H1 (cell line): ENCODE results near the gene RAP1A. TPM values are rescaled to one million over a fixed set of nuclear protein-coding genes. Genes with fewer than 3 reads are reported as not detected.

Experiments
- CTCF ChIA-PET: fragments of 300-600 bp; sonication (Branson Sonifier 250); formaldehyde crosslinking; loops from one replicate; lab custom pipeline; 2021; ENCODE audit not compliant: partially characterized antibody; lab: Charles Lee
- POLR2A ChIA-PET: fragments of 300-600 bp; sonication (Branson Sonifier 250); formaldehyde crosslinking; loops from one replicate; lab custom pipeline; 2021; ENCODE audit warnings: inconsistent platforms; ENCODE audit not compliant: partially characterized antibody; lab: Charles Lee
- DNase-seq, 2 experiments: peaks; one replicate each; pipeline versions ENCODE4 v3.0.0 to v3.0.0-alpha.2; 2010 to 2022; ENCODE audit warnings: low spot score in 2 of 2, low read depth in 1 of 2, mixed read lengths in 1 of 2
- FAIRE-seq: peaks from 2 replicates; lab custom pipeline; 2011; peaks lifted over from hg19 to GRCh38; lab: Jason Lieb, UNC
- H2AFZ ChIP-seq: 2 replicates; pipeline ENCODE4 v1.8.1; 2012; ENCODE audit warnings: low read length, inconsistent platforms
- H2AK5ac ChIP-seq: 2 replicates; pipeline ENCODE4 v1.6.1; 2013; ENCODE audit warnings: low read depth, low read length
- H2BK120ac ChIP-seq: replicated peaks from 2 replicates; pipeline ENCODE3; 2013; ENCODE audit warnings: low read depth, low read length, inconsistent platforms
- H2BK12ac ChIP-seq: 2 replicates; pipeline ENCODE4 v1.6.1; 2013; ENCODE audit warnings: low read depth, low read length
- H2BK15ac ChIP-seq: 2 replicates; pipeline ENCODE4 v1.6.1; 2013; ENCODE audit warnings: low read length
- H2BK20ac ChIP-seq: 2 replicates; pipeline ENCODE4 v1.6.1; 2013; ENCODE audit warnings: low read length
- H2BK5ac ChIP-seq: 2 replicates; pipeline ENCODE4 v1.6.1; 2013; ENCODE audit warnings: low read depth, low read length
- H3K14ac ChIP-seq: 2 replicates; pipeline ENCODE4 v1.6.1; 2013; ENCODE audit warnings: inconsistent platforms; ENCODE audit not compliant: insufficient read length
- H3K18ac ChIP-seq: 2 replicates; pipeline ENCODE4 v1.6.1; 2013; ENCODE audit warnings: low read length; ENCODE audit errors: extremely low read depth
- H3K23ac ChIP-seq: 2 replicates; pipeline ENCODE4 v1.6.1; 2013; ENCODE audit warnings: inconsistent platforms; ENCODE audit not compliant: insufficient read length
- H3K23me2 ChIP-seq: 2 replicates; pipeline ENCODE4 v1.6.1; 2013; ENCODE audit warnings: low read depth, low read length
- H3K27ac ChIP-seq: 2 replicates; pipeline ENCODE4 v1.6.1; 2011; ENCODE audit warnings: low read depth, low read length, inconsistent platforms
- H3K27me3 ChIP-seq, 4 experiments: replicated peaks in 1 of 4; 1 replicate in 1 of 4; 2 replicates in 3 of 4; pipeline versions ENCODE4 v1.6.1 to v1.8.1; 2011 to 2013; ENCODE audit warnings: low read length in 3 of 4, mild to moderate bottlenecking in 3 of 4, inconsistent platforms in 2 of 4, mixed read lengths in 2 of 4, moderate library complexity in 1 of 4; ENCODE audit not compliant: control insufficient read depth in 3 of 4, insufficient read depth in 3 of 4; ENCODE audit errors: extremely low read depth in 1 of 4
- H3K36me3 ChIP-seq, 4 experiments: 2 replicates each; pipeline versions ENCODE4 v1.6.1 to v1.8.1; 2011 to 2013; ENCODE audit warnings: mild to moderate bottlenecking in 4 of 4, low read length in 3 of 4, moderate library complexity in 2 of 4, control low read depth in 1 of 4, inconsistent platforms in 1 of 4; ENCODE audit not compliant: insufficient read depth in 4 of 4, control insufficient read depth in 2 of 4
- H3K4ac ChIP-seq: replicated peaks from 2 replicates; pipeline ENCODE3; 2013; ENCODE audit warnings: low read length, low read depth, mixed read lengths, inconsistent platforms; ENCODE audit not compliant: insufficient read length
- H3K4me1 ChIP-seq, 4 experiments: replicated peaks in 1 of 4; 1 replicate in 1 of 4; 2 replicates in 3 of 4; pipeline versions ENCODE4 v1.6.1 to v1.8.1; 2011 to 2013; ENCODE audit warnings: low read length in 3 of 4, inconsistent platforms in 2 of 4, mixed read lengths in 1 of 4; ENCODE audit not compliant: insufficient read depth in 4 of 4, control insufficient read depth in 3 of 4
- H3K4me2 ChIP-seq, 2 experiments: 2 replicates each; pipeline versions ENCODE4 v1.6.1 to v1.8.1; 2011 to 2013; ENCODE audit warnings: low read depth in 2 of 2, low read length in 2 of 2, control low read depth in 1 of 2, inconsistent platforms in 1 of 2, mild to moderate bottlenecking in 1 of 2; ENCODE audit not compliant: insufficient read depth in 1 of 2
- H3K4me3 ChIP-seq, 4 experiments: fragments of 200-600, 300-600 bp in 1 of 4; sonication (generic), shearing (Covaris generic), sonication (Bioruptor Twin) in 1 of 4; 2 replicates each; pipeline versions ENCODE4 v1.5.1 to v1.8.1; 2011 to 2016; ENCODE audit warnings: low read length in 4 of 4, low read depth in 3 of 4, control low read depth in 2 of 4, inconsistent platforms in 2 of 4, mild to moderate bottlenecking in 2 of 4, mixed read lengths in 1 of 4, moderate library complexity in 1 of 4; ENCODE audit not compliant: insufficient read depth in 2 of 4; ENCODE audit errors: extremely low read depth in 1 of 4
- H3K56ac ChIP-seq: replicated peaks from 2 replicates; pipeline ENCODE3; 2013; ENCODE audit warnings: low read depth, mild to moderate bottlenecking, mixed read lengths, low read length, inconsistent platforms; ENCODE audit not compliant: insufficient read length
- H3K79me1 ChIP-seq: 2 replicates; pipeline ENCODE4 v1.6.1; 2013; ENCODE audit warnings: low read depth, low read length, control low read depth
- H3K79me2 ChIP-seq, 2 experiments: 2 replicates each; pipeline versions ENCODE4 v1.6.1 to v1.8.1; 2012 to 2013; ENCODE audit warnings: low read length in 2 of 2, mild to moderate bottlenecking in 2 of 2, inconsistent platforms in 1 of 2; ENCODE audit not compliant: insufficient read depth in 2 of 2, control insufficient read depth in 1 of 2
- H3K9ac ChIP-seq, 4 experiments: replicated peaks in 1 of 4; 1 replicate in 1 of 4; 2 replicates in 3 of 4; pipeline versions ENCODE4 v1.6.1 to v1.8.1; 2011 to 2013; ENCODE audit warnings: low read depth in 3 of 4, low read length in 3 of 4, control low read depth in 2 of 4, mild to moderate bottlenecking in 2 of 4, moderate library complexity in 2 of 4, inconsistent platforms in 1 of 4; ENCODE audit errors: extremely low read depth in 1 of 4
- H3K9me3 ChIP-seq, 2 experiments: 2 replicates each; pipeline versions ENCODE4 v1.6.1 to v1.8.1; 2012 to 2013; ENCODE audit warnings: mild to moderate bottlenecking in 2 of 2, moderate library complexity in 2 of 2, control low read depth in 1 of 2, inconsistent platforms in 1 of 2, low read depth in 1 of 2, low read length in 1 of 2, mixed read lengths in 1 of 2; ENCODE audit not compliant: insufficient read depth in 2 of 2
- H4K20me1 ChIP-seq, 2 experiments: replicated peaks in 1 of 2; 2 replicates each; pipeline versions ENCODE3 to v1.8.1; 2011 to 2013; ENCODE audit warnings: inconsistent platforms in 2 of 2, low read length in 2 of 2, mild to moderate bottlenecking in 1 of 2; ENCODE audit not compliant: insufficient read depth in 2 of 2, control insufficient read depth in 1 of 2
- H4K5ac ChIP-seq: 2 replicates; pipeline ENCODE4 v1.6.1; 2013; ENCODE audit warnings: low read length, low read depth, mixed read lengths, inconsistent platforms; ENCODE audit not compliant: insufficient read length
- H4K8ac ChIP-seq: 2 replicates; pipeline ENCODE4 v1.8.0; 2013; ENCODE audit warnings: mild to moderate bottlenecking, moderate library complexity, low read length, inconsistent platforms; ENCODE audit not compliant: insufficient read depth; ENCODE audit errors: extremely low read depth
- H4K91ac ChIP-seq: replicated peaks from 2 replicates; pipeline ENCODE3; 2013; ENCODE audit warnings: low read length, mixed read lengths, inconsistent platforms; ENCODE audit not compliant: insufficient read length
- BRCA1 ChIP-seq: IDR thresholded peaks from 2 replicates; pipeline ENCODE4 v1.6.1; 2012; ENCODE audit warnings: low read depth, low read length, improper control_type of control experiment
- JUND ChIP-seq: IDR thresholded peaks from 2 replicates; pipeline ENCODE4 v1.6.1; 2011; ENCODE audit warnings: mild to moderate bottlenecking, improper control_type of control experiment, low read length
- SIRT6 ChIP-seq: IDR thresholded peaks from one replicate; pipeline ENCODE4 v1.7.1; 2012; ENCODE audit warnings: low read length, inconsistent platforms
- SP2 ChIP-seq: IDR thresholded peaks from 2 replicates; pipeline ENCODE4 v1.6.1; 2012; ENCODE audit warnings: mild to moderate bottlenecking, low read length, inconsistent platforms
- SUZ12 ChIP-seq: fragments of 200-600 bp; sonication (generic); IDR thresholded peaks from 2 replicates; pipeline ENCODE4 v1.6.1; 2012; ENCODE audit warnings: mild to moderate bottlenecking, inconsistent platforms, low read length, moderate library complexity, mixed read lengths
- TEAD4 ChIP-seq: IDR thresholded peaks from 2 replicates; pipeline ENCODE4 v1.6.1; 2012; ENCODE audit warnings: low read depth, low read length, inconsistent platforms, mixed read lengths
- ZNF274 ChIP-seq: IDR thresholded peaks from 2 replicates; pipeline ENCODE4 v1.7.0; 2012; ENCODE audit warnings: low read length, borderline replicate concordance; ENCODE audit errors: extremely low read depth
- WGBS, 2 experiments: shearing (Covaris generic) in 1 of 2; methylation state at CpG; one replicate each; pipeline versions ENCODE4 v1.1.6 to v1.1.7; 2013 to 2015; ENCODE audit warnings: low lambda C conversion rate in 2 of 2, mixed read lengths in 2 of 2, inconsistent platforms in 1 of 2, low coverage in 1 of 2, missing lambda C conversion rate in 1 of 2; ENCODE audit not compliant: insufficient replicate concordance in 2 of 2, insufficient coverage in 1 of 2, insufficient read length in 1 of 2; ENCODE audit errors: extremely low coverage in 1 of 2, missing lambda C conversion rate in 1 of 2; 5-methylcytosine and 5-hydroxymethylcytosine counted together
- polyA plus RNA-seq, 7 experiments: library from polyadenylated mRNA; depleted of rRNA in 3 of 7; stranded (reverse) in 5 of 7; unstranded in 2 of 7; fragments of >200 nt in 5 of 7; fragments of 200-250 nt in 2 of 7; gene quantifications; 1 replicate in 5 of 7; 2 replicates in 1 of 7; 4 replicates in 1 of 7; pipeline versions ENCODE4 v1.2.1 to v1.2.3, GENCODE V29; 2011 to 2013; ENCODE audit warnings: missing spikeins in 2 of 7, mixed read lengths in 2 of 7
- total RNA-seq: library from RNA; stranded (reverse); fragmentation: NEBNext Ultra II Directional; extraction: Animal tissue kit (Norgen Biotek cat#: 25700); gene quantifications from 2 replicates; pipeline ENCODE4 v1.2.1, GENCODE V29; 2021
- TF ChIP-seq, protein P1 (sequence below): IDR thresholded peaks from 2 replicates; pipeline ENCODE4 v1.6.1; 2011; ENCODE audit warnings: low read depth, mild to moderate bottlenecking, low read length; ENCODE audit not compliant: insufficient read depth

The RAP1A gene
- total and polyA plus RNA-seq, 2 of the 8 experiments (the other 6 are each of a cell fraction or from before 2014, with no cell fraction given) = 10.9 to 35.8 TPM

DNA sequence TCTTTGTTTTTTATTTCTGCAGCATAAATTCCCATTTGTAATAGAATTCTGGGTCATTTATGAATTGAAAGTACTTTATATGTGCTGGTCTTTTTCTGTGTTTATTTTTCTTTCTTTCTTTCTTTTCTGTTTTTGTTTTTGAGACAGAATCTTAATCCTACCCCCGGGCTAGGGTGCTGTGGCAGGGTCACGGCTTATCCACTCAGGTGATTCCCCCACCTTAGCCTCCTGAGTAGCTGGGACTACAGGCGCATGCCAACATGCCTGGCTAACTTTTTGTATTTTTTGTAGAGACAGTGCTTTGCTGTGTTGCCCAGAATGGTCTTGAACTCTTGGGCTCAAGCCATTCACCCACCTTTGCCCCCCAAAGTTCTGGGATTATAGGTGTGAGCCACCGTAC lies 18.7 kb downstream of the RAP1A start:
- Histone ChIP-seq H3K79me1 (no peaks in the 10 kb centered on the region), H2BK15ac (no peak overlapping the region), H4K5ac (no peak overlapping the region), H3K4me1 (peaks cover 0 to 6% (median 2%) of the 10 kb centered on the region in 4 experiments; a peak in 2 of 7 replicates), H2BK20ac (no peak overlapping the region), H3K4me2 (no peak overlapping the region), H2BK12ac (no peak overlapping the region), H3K36me3 (no peaks in the 10 kb centered on the region), H3K9me3 (no peaks in the 10 kb centered on the region), H2AFZ (no peak overlapping the region), H3K4ac (no peak overlapping the region), H3K9ac (no peak overlapping the region), H3K56ac (no peak overlapping the region), H4K20me1 (peaks cover 2% of the 10 kb centered on the region in 2 experiments), H3K4me3 (no peak overlapping the region), H3K14ac (no peak overlapping the region), H3K23ac (no peak overlapping the region), H4K91ac (no peak overlapping the region), H2BK120ac (no peak overlapping the region), H3K79me2 (peaks cover 0 to 72% of the 10 kb centered on the region in 2 experiments; a peak in 2 of 4 replicates), H3K23me2 (no peaks in the 10 kb centered on the region), H4K8ac (no peak overlapping the region), H3K27ac (no peak overlapping the region), H3K18ac (no peak overlapping the region), H2BK5ac (no peak overlapping the region), H3K27me3 (no peaks in the 10 kb centered on the region), H2AK5ac (no peak overlapping the region)
- DNase-seq = no peak
- TF ChIP-seq SIRT6 = no peak
- TF ChIP-seq BRCA1 = no peak
- TF ChIP-seq SP2 = no peak
- no peak for TF ChIP-seq SUZ12
- TF ChIP-seq ZNF274 = no peak
- no peak for TF ChIP-seq TEAD4
- TF ChIP-seq JUND = no peak
- TF ChIP-seq, protein P1, sequence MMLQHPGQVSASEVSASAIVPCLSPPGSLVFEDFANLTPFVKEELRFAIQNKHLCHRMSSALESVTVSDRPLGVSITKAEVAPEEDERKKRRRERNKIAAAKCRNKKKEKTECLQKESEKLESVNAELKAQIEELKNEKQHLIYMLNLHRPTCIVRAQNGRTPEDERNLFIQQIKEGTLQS = no peak
- CTCF ChIA-PET = interaction anchor here (0.5 kb wide), 1 partner anchor 13 kb away, joined by 4 read pairs; no protein-coding TSS in a partner anchor
- FAIRE-seq = no peak
- 89% methylated on average over 4 of the region's 4 CpGs; no CpG with 5 or more reads in 1 of the 2 experiments for WGBS, 2 experiments
- POLR2A ChIA-PET = no interaction called here
